H1 (cell line): ENCODE measurements around the gene UBE2K. TPM values are rescaled to one million over a fixed set of nuclear protein-coding genes. Genes with fewer than 3 reads are reported as not detected.

Experiments
- CTCF ChIA-PET: fragments of 300-600 bp; sonication (Branson Sonifier 250); formaldehyde crosslinking; loops from one replicate; lab custom pipeline; 2021; ENCODE audit not compliant: partially characterized antibody; lab: Charles Lee
- POLR2A ChIA-PET: fragments of 300-600 bp; sonication (Branson Sonifier 250); formaldehyde crosslinking; loops from one replicate; lab custom pipeline; 2021; ENCODE audit warnings: inconsistent platforms; ENCODE audit not compliant: partially characterized antibody; lab: Charles Lee
- DNase-seq, 2 experiments: peaks; one replicate each; pipeline versions ENCODE4 v3.0.0 to v3.0.0-alpha.2; 2010 to 2022; ENCODE audit warnings: low spot score in 2 of 2, low read depth in 1 of 2, mixed read lengths in 1 of 2
- FAIRE-seq: peaks from 2 replicates; lab custom pipeline; 2011; peaks lifted over from hg19 to GRCh38; lab: Jason Lieb, UNC
- H2AFZ ChIP-seq: 2 replicates; pipeline ENCODE4 v1.8.1; 2012; ENCODE audit warnings: low read length, inconsistent platforms
- H2AK5ac ChIP-seq: 2 replicates; pipeline ENCODE4 v1.6.1; 2013; ENCODE audit warnings: low read depth, low read length
- H2BK120ac ChIP-seq: replicated peaks from 2 replicates; pipeline ENCODE3; 2013; ENCODE audit warnings: low read depth, low read length, inconsistent platforms
- H2BK12ac ChIP-seq: 2 replicates; pipeline ENCODE4 v1.6.1; 2013; ENCODE audit warnings: low read depth, low read length
- H2BK15ac ChIP-seq: 2 replicates; pipeline ENCODE4 v1.6.1; 2013; ENCODE audit warnings: low read length
- H2BK20ac ChIP-seq: 2 replicates; pipeline ENCODE4 v1.6.1; 2013; ENCODE audit warnings: low read length
- H2BK5ac ChIP-seq: 2 replicates; pipeline ENCODE4 v1.6.1; 2013; ENCODE audit warnings: low read depth, low read length
- H3K14ac ChIP-seq: 2 replicates; pipeline ENCODE4 v1.6.1; 2013; ENCODE audit warnings: inconsistent platforms; ENCODE audit not compliant: insufficient read length
- H3K18ac ChIP-seq: 2 replicates; pipeline ENCODE4 v1.6.1; 2013; ENCODE audit warnings: low read length; ENCODE audit errors: extremely low read depth
- H3K23ac ChIP-seq: 2 replicates; pipeline ENCODE4 v1.6.1; 2013; ENCODE audit warnings: inconsistent platforms; ENCODE audit not compliant: insufficient read length
- H3K23me2 ChIP-seq: 2 replicates; pipeline ENCODE4 v1.6.1; 2013; ENCODE audit warnings: low read depth, low read length
- H3K27ac ChIP-seq: 2 replicates; pipeline ENCODE4 v1.6.1; 2011; ENCODE audit warnings: low read depth, low read length, inconsistent platforms
- H3K27me3 ChIP-seq, 4 experiments: replicated peaks in 1 of 4; 1 replicate in 1 of 4; 2 replicates in 3 of 4; pipeline versions ENCODE4 v1.6.1 to v1.8.1; 2011 to 2013; ENCODE audit warnings: low read length in 3 of 4, mild to moderate bottlenecking in 3 of 4, inconsistent platforms in 2 of 4, mixed read lengths in 2 of 4, moderate library complexity in 1 of 4; ENCODE audit not compliant: control insufficient read depth in 3 of 4, insufficient read depth in 3 of 4; ENCODE audit errors: extremely low read depth in 1 of 4
- H3K36me3 ChIP-seq, 4 experiments: 2 replicates each; pipeline versions ENCODE4 v1.6.1 to v1.8.1; 2011 to 2013; ENCODE audit warnings: mild to moderate bottlenecking in 4 of 4, low read length in 3 of 4, moderate library complexity in 2 of 4, control low read depth in 1 of 4, inconsistent platforms in 1 of 4; ENCODE audit not compliant: insufficient read depth in 4 of 4, control insufficient read depth in 2 of 4
- H3K4ac ChIP-seq: replicated peaks from 2 replicates; pipeline ENCODE3; 2013; ENCODE audit warnings: low read length, low read depth, mixed read lengths, inconsistent platforms; ENCODE audit not compliant: insufficient read length
- H3K4me1 ChIP-seq, 4 experiments: replicated peaks in 1 of 4; 1 replicate in 1 of 4; 2 replicates in 3 of 4; pipeline versions ENCODE4 v1.6.1 to v1.8.1; 2011 to 2013; ENCODE audit warnings: low read length in 3 of 4, inconsistent platforms in 2 of 4, mixed read lengths in 1 of 4; ENCODE audit not compliant: insufficient read depth in 4 of 4, control insufficient read depth in 3 of 4
- H3K4me2 ChIP-seq, 2 experiments: 2 replicates each; pipeline versions ENCODE4 v1.6.1 to v1.8.1; 2011 to 2013; ENCODE audit warnings: low read depth in 2 of 2, low read length in 2 of 2, control low read depth in 1 of 2, inconsistent platforms in 1 of 2, mild to moderate bottlenecking in 1 of 2; ENCODE audit not compliant: insufficient read depth in 1 of 2
- H3K4me3 ChIP-seq, 4 experiments: fragments of 200-600, 300-600 bp in 1 of 4; sonication (generic), shearing (Covaris generic), sonication (Bioruptor Twin) in 1 of 4; 2 replicates each; pipeline versions ENCODE4 v1.5.1 to v1.8.1; 2011 to 2016; ENCODE audit warnings: low read length in 4 of 4, low read depth in 3 of 4, control low read depth in 2 of 4, inconsistent platforms in 2 of 4, mild to moderate bottlenecking in 2 of 4, mixed read lengths in 1 of 4, moderate library complexity in 1 of 4; ENCODE audit not compliant: insufficient read depth in 2 of 4; ENCODE audit errors: extremely low read depth in 1 of 4
- H3K56ac ChIP-seq: replicated peaks from 2 replicates; pipeline ENCODE3; 2013; ENCODE audit warnings: low read depth, mild to moderate bottlenecking, mixed read lengths, low read length, inconsistent platforms; ENCODE audit not compliant: insufficient read length
- H3K79me1 ChIP-seq: 2 replicates; pipeline ENCODE4 v1.6.1; 2013; ENCODE audit warnings: low read depth, low read length, control low read depth
- H3K79me2 ChIP-seq, 2 experiments: 2 replicates each; pipeline versions ENCODE4 v1.6.1 to v1.8.1; 2012 to 2013; ENCODE audit warnings: low read length in 2 of 2, mild to moderate bottlenecking in 2 of 2, inconsistent platforms in 1 of 2; ENCODE audit not compliant: insufficient read depth in 2 of 2, control insufficient read depth in 1 of 2
- H3K9ac ChIP-seq, 4 experiments: replicated peaks in 1 of 4; 1 replicate in 1 of 4; 2 replicates in 3 of 4; pipeline versions ENCODE4 v1.6.1 to v1.8.1; 2011 to 2013; ENCODE audit warnings: low read depth in 3 of 4, low read length in 3 of 4, control low read depth in 2 of 4, mild to moderate bottlenecking in 2 of 4, moderate library complexity in 2 of 4, inconsistent platforms in 1 of 4; ENCODE audit errors: extremely low read depth in 1 of 4
- H3K9me3 ChIP-seq, 2 experiments: 2 replicates each; pipeline versions ENCODE4 v1.6.1 to v1.8.1; 2012 to 2013; ENCODE audit warnings: mild to moderate bottlenecking in 2 of 2, moderate library complexity in 2 of 2, control low read depth in 1 of 2, inconsistent platforms in 1 of 2, low read depth in 1 of 2, low read length in 1 of 2, mixed read lengths in 1 of 2; ENCODE audit not compliant: insufficient read depth in 2 of 2
- H4K20me1 ChIP-seq, 2 experiments: replicated peaks in 1 of 2; 2 replicates each; pipeline versions ENCODE3 to v1.8.1; 2011 to 2013; ENCODE audit warnings: inconsistent platforms in 2 of 2, low read length in 2 of 2, mild to moderate bottlenecking in 1 of 2; ENCODE audit not compliant: insufficient read depth in 2 of 2, control insufficient read depth in 1 of 2
- H4K5ac ChIP-seq: 2 replicates; pipeline ENCODE4 v1.6.1; 2013; ENCODE audit warnings: low read length, low read depth, mixed read lengths, inconsistent platforms; ENCODE audit not compliant: insufficient read length
- H4K8ac ChIP-seq: 2 replicates; pipeline ENCODE4 v1.8.0; 2013; ENCODE audit warnings: mild to moderate bottlenecking, moderate library complexity, low read length, inconsistent platforms; ENCODE audit not compliant: insufficient read depth; ENCODE audit errors: extremely low read depth
- H4K91ac ChIP-seq: replicated peaks from 2 replicates; pipeline ENCODE3; 2013; ENCODE audit warnings: low read length, mixed read lengths, inconsistent platforms; ENCODE audit not compliant: insufficient read length
- CHD1 ChIP-seq: IDR thresholded peaks from 2 replicates; pipeline ENCODE4 v1.6.1; 2012; ENCODE audit warnings: low read depth, low read length, improper control_type of control experiment
- E2F6 ChIP-seq: IDR thresholded peaks from 2 replicates; pipeline ENCODE4 v1.6.1; 2012; ENCODE audit warnings: inconsistent platforms
- KDM5A ChIP-seq: fragments of 200-600 bp; IDR thresholded peaks from 2 replicates; pipeline ENCODE4 v1.7.1; 2012; ENCODE audit warnings: mild to moderate bottlenecking, low read length, inconsistent platforms, mixed read lengths
- WGBS, 2 experiments: shearing (Covaris generic) in 1 of 2; methylation state at CpG; one replicate each; pipeline versions ENCODE4 v1.1.6 to v1.1.7; 2013 to 2015; ENCODE audit warnings: low lambda C conversion rate in 2 of 2, mixed read lengths in 2 of 2, inconsistent platforms in 1 of 2, low coverage in 1 of 2, missing lambda C conversion rate in 1 of 2; ENCODE audit not compliant: insufficient replicate concordance in 2 of 2, insufficient coverage in 1 of 2, insufficient read length in 1 of 2; ENCODE audit errors: extremely low coverage in 1 of 2, missing lambda C conversion rate in 1 of 2; 5-methylcytosine and 5-hydroxymethylcytosine counted together
- polyA plus RNA-seq, 7 experiments: library from polyadenylated mRNA; depleted of rRNA in 3 of 7; stranded (reverse) in 5 of 7; unstranded in 2 of 7; fragments of >200 nt in 5 of 7; fragments of 200-250 nt in 2 of 7; gene quantifications; 1 replicate in 5 of 7; 2 replicates in 1 of 7; 4 replicates in 1 of 7; pipeline versions ENCODE4 v1.2.1 to v1.2.3, GENCODE V29; 2011 to 2013; ENCODE audit warnings: missing spikeins in 2 of 7, mixed read lengths in 2 of 7
- total RNA-seq: library from RNA; stranded (reverse); fragmentation: NEBNext Ultra II Directional; extraction: Animal tissue kit (Norgen Biotek cat#: 25700); gene quantifications from 2 replicates; pipeline ENCODE4 v1.2.1, GENCODE V29; 2021

UBE2K gene
- total and polyA plus RNA-seq, 2 of the 8 experiments (the other 6 are each of a cell fraction or from before 2014, with no cell fraction given), result 53.6 to 174 TPM

- Histone ChIP-seq H3K79me1 (no peaks in the 10 kb centered on the region), H3K23me2 (no peaks in the 10 kb centered on the region), H4K20me1 (no peaks in the 10 kb centered on the region), H2BK120ac (no peak overlapping the region), H3K36me3 (no peaks in the 10 kb centered on the region), H2AFZ (no peak overlapping the region), H4K5ac (no peak overlapping the region), H3K4ac (no peak overlapping the region), H3K18ac (no peak overlapping the region)
- TF ChIP-seq E2F6 (no peak), CHD1 (no peak), KDM5A (no peak)
- TF ChIP-seq, all 59 proteins: peak for 0
- no peak overlapping the region for H2BK5ac ChIP-seq
- no peak overlapping the region for H3K27ac ChIP-seq
- H3K14ac ChIP-seq, result no peak overlapping the region
- no peak overlapping the region for H2BK20ac ChIP-seq
- no peak for DNase-seq
- H3K9me3 ChIP-seq, result no peaks in the 10 kb centered on the region
- H3K79me2 ChIP-seq, result no peaks in the 10 kb centered on the region
- FAIRE-seq, result no peak
- no peak overlapping the region for H3K9ac ChIP-seq
- no peak overlapping the region for H3K23ac ChIP-seq
- no peak overlapping the region for H3K4me3 ChIP-seq
- H2BK12ac ChIP-seq, result no peak overlapping the region
- H3K27me3 ChIP-seq, result no peaks in the 10 kb centered on the region
- CTCF ChIA-PET, result interaction anchor here (1.7 kb wide), 1 partner anchor 17 kb away, joined by 6 read pairs; no protein-coding TSS in a partner anchor
- H2AK5ac ChIP-seq, result no peak overlapping the region
- H2BK15ac ChIP-seq, result no peak overlapping the region
- no peaks in the 10 kb centered on the region for H3K4me1 ChIP-seq
- H4K8ac ChIP-seq, result no peak overlapping the region
- POLR2A ChIA-PET, result no interaction called here
- 85% methylated on average over 6 of the region's 6 CpGs; no CpG with 5 or more reads in 1 of the 2 experiments for WGBS, 2 experiments
- H3K56ac ChIP-seq, result no peak overlapping the region
- no peak overlapping the region for H4K91ac ChIP-seq
- no peak overlapping the region for H3K4me2 ChIP-seq
Measured at GRCh38 chr4:39660757-39661156, 37.2 kb upstream of the UBE2K start.
